Iris pigment epithelial cell (primary cell): ENCODE data around the gene LSAMP.
A peak's percentile ranks its signal among the peaks of the same experiment; 100 is the strongest.

Experiments
- DNase-seq: peaks from one replicate; pipeline ENCODE4 v3.0.0-alpha.2; 2011; ENCODE audit warnings: low read depth

LSAMP gene

DNA sequence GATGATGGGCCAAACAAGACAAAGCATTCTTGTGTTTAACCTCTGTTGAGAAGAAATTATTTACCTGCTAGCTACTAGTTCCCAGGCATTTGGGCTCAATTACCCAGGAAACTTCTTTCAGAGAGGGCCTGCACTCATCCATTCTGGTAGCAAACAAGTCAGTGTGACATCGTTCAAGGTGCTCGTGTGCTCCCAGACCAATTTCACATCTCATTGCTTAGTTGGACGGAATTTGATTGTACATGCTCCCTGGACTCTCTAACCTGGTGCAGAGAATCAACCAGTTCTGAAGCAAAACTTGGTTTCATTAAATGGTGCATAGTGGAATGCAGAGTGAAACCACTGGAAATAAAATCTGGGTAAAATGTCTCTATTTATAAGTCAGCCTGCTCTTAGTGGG lies 392.7 kb downstream of the LSAMP start:
- DNase-seq = no peak

- DNase-seq = no peak
Measured at GRCh38 chr3:116051586-116051985, 393.7 kb downstream of the LSAMP start.

DNA sequence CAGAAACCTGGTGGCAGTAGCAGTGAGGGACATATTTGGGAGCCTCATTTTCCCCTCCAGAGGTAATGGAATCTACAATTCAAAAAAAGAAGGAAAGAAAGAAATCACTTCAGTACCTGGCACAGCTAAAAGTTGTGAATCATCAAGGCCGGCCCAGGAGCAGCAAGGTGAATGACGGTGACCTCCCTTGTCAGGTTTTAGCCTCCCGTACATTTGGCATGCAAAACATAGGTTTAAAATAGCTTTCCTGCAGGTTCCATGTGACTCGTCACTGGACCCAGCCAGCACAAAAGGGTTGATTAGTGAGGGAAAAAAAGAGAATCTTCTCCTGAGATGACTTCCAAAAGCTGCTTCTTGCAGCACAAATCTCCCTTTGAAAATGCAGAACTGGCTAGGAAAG lies 394.2 kb downstream of the LSAMP start:
- DNase-seq = no peak

DNA sequence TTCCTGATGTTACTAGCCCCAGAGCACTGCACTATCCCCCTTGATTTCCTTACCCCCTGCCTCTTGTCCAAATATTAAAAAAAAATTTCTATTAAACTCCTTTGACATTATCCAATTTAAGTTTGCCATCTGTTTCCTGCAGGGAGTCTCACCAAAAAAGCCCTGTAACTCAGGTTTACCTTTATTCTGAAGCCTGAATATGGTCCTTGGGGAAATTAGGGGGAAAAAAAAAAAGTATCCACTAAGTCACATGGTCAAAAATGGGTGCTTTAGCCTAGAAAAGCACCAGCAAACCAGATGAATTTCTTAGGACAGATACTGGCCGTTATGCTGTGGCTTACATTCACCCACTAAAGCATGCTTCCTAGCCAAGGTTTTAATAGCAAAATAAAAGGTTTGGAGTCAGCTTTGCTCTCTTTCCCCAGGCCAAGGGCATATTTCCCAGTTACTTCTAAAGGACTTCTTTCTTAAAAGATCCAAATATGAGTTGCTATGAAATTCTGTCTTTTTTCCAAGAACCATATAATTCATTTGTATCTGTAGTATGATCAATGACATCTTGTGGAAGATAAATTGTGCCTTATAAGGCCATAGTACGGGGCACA lies 394.9 kb downstream of the LSAMP start:
- DNase-seq = no peak

DNA sequence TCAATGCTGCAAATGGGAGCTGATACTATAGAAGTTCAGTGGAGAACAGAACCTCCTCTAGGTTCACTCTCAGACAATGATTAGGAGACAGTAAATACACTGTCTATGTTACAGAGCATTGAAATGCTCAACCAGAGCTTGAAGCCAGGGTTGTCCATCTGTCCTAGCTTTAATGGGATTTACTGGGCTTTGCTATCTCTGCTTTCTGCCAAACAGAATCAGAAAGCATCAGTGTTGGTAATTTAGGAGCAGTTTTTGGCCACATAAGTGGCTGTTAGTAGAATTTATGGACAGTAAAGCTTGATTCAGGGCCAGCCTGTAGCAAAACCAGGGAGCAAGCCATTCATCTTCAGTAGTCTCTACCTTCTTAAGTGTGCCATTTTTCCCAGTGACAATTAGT lies 396.3 kb downstream of the LSAMP start:
- DNase-seq = no peak

- DNase-seq = no peak
Measured at GRCh38 chr3:116046350-116046749, 398.9 kb downstream of the LSAMP start.

DNA sequence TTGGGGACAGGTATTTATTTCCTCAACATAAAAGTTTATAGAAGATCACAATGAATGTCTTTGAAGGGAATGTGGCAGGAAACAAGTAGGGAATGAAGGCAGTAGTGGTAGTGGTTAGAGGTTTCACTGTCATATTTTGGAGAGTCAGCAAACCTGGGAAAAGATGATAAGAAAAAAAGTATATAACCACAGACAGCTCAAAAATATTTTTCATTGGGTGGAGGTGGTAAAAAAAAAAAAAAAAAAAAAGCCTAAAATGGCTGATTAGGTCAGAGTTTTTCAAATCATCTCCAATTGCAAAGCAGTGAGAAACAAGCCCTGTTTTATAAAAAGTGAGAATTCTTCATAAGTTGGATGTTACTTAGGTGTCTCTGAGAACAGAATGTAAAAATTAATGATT lies 400.0 kb downstream of the LSAMP start:
- no peak for DNase-seq

DNA sequence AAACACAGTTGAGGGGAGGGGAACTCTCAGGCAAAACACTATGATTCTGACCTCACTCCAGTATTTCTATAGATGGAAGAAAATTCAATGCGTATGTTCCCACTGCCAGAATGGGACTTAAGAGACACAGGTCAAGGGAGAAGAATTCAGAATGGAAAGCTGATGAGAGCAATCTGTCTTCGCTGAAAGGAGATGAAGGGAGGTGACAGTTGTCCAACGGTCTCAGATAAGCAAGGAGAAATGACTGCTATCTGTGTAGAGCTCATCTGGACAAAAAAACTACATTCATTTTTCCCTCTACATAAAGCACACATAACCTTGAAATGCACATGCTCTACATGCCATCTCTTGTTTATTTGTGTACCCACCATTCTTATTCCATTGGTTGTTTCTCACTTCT lies 405.1 kb downstream of the LSAMP start:
- DNase-seq = no peak

DNA sequence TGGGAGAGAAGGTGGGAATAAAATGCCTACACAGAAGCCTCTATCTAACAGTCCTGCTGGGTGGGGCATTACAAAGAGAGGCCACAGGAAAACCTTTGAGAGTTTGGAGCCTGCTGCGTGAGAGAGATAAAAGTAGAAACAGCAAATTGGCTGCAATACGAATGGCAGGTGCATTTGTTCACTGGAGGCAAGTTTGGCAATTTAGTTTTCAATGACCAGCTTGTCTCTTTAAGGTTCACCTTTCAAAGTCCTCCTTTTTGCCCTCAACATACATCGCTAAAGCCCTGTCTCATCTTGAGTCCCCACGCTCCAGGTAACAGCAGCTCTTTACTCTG lies 405.7 kb downstream of the LSAMP start:
- no peak for DNase-seq

DNA sequence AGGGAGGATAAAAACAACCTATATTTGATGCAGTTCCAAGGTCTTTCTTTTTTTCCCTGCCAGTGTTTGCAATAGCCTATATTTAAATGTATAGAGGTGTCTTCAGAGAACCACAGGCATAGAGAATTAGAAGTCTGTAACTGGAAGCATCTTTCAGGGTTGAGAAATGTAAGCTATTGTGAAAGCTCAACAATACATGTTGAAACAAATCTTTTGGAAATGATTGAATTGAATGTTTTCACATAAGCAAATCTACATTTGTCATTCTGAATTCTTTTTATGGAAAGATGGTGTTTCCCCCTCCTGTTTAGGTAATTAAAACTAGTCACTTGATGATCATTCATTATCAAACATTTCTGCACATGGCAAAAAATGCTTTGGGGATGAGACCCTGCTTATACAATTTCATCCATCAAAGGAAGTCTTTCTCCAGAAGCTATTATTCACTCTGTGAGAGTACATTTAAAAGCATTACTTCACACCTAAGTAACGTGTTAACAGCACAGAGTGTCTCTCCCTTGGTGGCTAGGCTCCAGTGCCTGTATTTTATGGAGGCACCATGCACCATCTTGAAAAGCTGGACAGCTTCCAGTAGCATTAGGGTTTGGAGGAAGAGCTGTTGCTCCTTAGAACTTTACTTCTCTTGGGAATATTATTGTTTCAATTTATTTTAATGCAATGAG lies 406.2 kb downstream of the LSAMP start:
- DNase-seq = no peak

DNA sequence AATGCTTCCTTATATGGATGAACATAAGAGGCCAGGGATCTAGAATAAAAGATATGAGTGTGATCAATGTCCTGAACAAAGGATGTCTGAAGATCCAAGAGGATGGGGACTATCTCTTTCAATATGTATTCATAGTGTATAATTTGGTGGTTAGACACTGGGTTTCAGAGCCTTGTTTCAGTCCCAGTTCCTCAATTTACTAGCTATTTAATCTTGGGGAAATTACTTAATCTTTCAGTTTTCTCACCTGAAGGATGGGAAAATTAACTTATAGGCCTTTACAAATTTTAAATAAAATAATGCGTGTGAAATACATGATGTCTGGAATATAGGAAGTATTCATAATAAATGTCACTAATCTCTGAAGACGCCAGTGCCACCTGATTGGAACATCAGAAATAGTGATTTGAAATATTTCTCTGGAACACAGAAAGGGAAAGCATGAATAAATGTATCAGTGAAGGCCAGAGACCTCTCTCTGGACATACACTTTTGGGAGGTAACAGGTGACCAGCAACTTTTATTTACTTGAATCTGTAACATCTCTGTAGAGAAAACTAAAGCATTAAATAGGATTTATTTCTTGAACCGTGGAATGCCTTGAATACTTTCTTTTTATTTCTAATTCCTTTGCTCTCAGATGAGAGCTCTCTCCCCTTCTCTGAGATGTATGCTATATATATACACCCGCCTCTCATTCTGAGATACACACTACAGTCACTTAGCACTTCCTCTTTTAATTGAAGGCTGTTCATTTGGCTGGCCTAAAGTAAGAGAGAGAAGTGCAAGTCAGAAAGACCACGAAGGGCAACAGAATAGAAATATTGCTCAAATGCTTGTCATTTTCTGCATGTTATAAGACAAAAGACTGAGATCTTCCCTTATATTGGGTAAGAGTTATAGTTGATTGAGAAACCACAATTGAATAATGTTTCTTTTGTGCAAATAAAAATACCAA lies 407.1 kb downstream of the LSAMP start:
- DNase-seq = no peak

- no peak for DNase-seq
Measured at GRCh38 chr3:116035429-116035828, 409.9 kb downstream of the LSAMP start.

DNA sequence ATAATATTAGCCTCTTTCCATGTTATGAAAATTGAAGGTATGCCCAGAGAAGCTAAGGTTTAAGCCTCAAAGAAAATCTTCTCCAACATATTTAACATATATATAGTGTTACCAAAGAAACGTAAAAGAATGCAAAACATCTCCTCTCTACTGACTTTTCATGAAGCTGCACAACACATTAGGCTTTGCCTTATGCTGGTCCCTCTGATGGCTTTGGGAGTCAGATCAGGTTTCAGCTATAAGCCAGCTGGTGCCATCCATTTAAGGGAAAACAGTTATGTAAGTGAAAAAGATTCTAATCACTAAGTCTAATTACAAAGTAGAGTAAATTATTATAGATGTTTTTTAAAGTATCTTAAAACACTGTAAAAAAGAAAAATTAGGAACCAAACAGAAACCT lies 410.5 kb downstream of the LSAMP start:
- no peak for DNase-seq

DNA sequence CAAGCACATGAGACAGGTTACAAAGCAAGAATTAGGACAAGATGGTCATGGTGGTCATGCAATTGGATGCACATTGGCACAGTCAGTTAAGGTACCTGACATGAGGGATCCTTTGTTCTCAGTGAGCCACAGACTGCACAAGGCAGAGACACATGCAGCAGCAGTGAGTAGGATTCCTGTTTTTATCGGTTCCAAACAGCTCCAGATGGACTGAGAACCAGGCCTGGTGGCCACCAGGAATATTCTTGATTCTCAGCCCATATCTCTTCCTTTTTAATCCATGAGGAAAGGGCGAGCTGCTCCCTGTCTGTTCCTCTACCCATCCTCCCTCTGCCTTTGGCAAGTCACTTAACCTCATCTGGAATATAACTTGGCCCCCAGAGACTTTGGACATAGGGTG lies 411.2 kb downstream of the LSAMP start:
- no peak for DNase-seq

GRCh38 chr3:116033516-116033915 lies 411.8 kb downstream of the LSAMP start:
- no peak for DNase-seq

- no peak for DNase-seq
Measured at GRCh38 chr3:116032176-116032575, 413.1 kb downstream of the LSAMP start.

DNA sequence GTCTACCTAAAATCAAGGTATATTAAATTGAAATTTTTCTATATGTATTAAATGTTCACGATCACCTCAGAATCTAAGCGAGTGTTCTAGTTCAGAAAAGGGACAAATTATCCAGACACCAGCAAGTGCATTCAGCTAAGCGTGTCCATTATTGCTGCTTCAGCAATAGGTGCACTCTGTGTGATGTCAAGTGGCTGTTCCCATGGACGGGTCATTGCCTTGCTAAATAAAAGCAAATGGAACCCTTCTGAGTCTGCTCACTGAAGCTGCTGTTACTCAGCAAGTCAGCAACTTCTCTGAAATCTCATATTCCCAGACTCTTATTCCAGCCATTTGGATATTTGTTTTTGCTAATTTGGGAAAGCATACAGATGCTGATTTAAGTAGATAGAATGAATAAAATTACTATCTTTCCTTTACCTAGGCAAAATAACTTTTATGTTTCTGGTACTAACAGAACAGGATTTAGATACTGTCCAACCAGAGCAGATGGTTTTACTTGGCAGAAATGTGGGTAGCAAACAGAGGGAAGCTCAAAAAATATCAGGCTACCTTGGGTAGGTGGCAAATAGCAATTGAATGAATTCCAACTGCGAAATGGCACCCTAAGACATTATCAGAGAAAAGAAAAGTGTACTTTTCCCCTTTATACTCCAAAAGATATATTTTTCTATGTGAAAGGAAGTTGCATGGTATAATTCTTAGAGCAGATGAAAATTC lies 415.0 kb downstream of the LSAMP start:
- DNase-seq = no peak

DNA sequence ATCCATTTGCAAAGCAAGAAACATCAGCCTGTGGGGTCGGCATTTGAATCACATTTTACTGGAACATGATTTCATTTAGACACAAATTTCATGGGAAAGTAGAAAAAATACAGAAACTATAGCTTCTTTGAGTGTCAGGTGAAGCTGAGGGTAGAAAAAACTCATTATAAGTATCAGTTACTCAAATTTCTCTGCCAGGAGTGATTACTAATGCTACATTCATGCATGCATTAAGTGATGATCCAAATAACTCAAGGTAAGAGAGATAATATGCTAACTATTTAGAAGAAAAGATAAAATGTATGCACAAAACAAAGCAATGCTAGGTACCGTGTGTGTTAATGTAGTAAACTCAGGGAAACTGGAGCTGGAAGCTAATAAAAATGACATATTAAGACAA lies 416.0 kb downstream of the LSAMP start:
- DNase-seq = no peak

- DNase-seq = no peak
Measured at GRCh38 chr3:116028157-116028556, 417.1 kb downstream of the LSAMP start.

DNA sequence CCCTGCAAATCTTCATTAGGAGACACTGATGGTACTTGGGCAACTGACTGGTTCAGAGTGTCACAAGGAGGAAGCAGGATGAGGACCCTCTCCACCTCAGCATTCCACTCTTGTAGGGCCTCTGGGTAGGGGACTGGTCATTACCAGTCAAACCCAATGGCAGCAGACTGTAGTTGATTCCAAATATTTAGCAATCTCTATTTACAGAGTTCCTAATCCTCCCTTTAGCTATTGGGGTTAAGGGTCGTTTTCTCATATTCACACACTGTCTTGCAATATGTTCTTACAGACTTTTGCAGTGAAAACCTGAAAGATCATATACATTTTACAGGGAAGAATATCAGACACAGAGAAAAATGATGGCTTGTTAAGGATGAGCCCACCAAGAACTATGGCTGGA lies 424.3 kb downstream of the LSAMP start:
- DNase-seq = no peak

GRCh38 chr3:116020495-116020894 lies 424.8 kb downstream of the LSAMP start:
- DNase-seq = peak; percentile 3

GRCh38 chr3:116019254-116019763 lies 426.0 kb downstream of the LSAMP start:
- DNase-seq = no peak
